ENCODE data around the gene ZSCAN25. TPM values are rescaled to one million over a fixed set of nuclear protein-coding genes. Genes with fewer than 3 reads are reported as not detected.

The ZSCAN25 gene
- total and polyA plus RNA-seq, 4 donors = 2.1 to 22.5 (median 11.8) TPM

- WGBS, 2 donors = 91% methylated on average over 9 of the region's 9 CpGs
- Histone ChIP-seq H3K36me3 (ENCODE audit: control insufficient read depth in 1 of 2, insufficient read depth in 2 of 2, low read length in 1 of 2) (peaks cover 4 to 12% of the 10 kb centered on the region in 2 donors), H3K9me3 (ENCODE audit: control insufficient read depth, low read length) (no peaks in the 10 kb centered on the region), H3K27ac (ENCODE audit: low read depth in 1 of 2, low read length in 2 of 2) (no peak overlapping the region), H3K4me3 (ENCODE audit: low read length in 2 of 2) (no peak overlapping the region), H3K4me1 (ENCODE audit: control insufficient read depth in 1 of 2, insufficient read depth in 2 of 2, low read length in 2 of 2) (no peaks in the 10 kb centered on the region), H3K27me3 (ENCODE audit: control insufficient read depth in 1 of 2, insufficient read depth in 2 of 2, low read length in 1 of 2) (no peaks in the 10 kb centered on the region)
- DNase-seq (no peak), ATAC-seq (ENCODE audit: low FRiP score) (no peak)
- intact Hi-C loops (cut with DNase I) = no loop called here
These were observed 7.1 kb downstream of the ZSCAN25 start for GRCh38 chr7:99623702-99624447.

- Histone ChIP-seq H3K27me3 (ENCODE audit: control insufficient read depth in 1 of 2, insufficient read depth in 2 of 2, low read length in 1 of 2) (no peaks in the 10 kb centered on the region), H3K4me3 (ENCODE audit: low read length in 2 of 2) (no peak overlapping the region), H3K9me3 (ENCODE audit: control insufficient read depth, low read length) (no peaks in the 10 kb centered on the region), H3K27ac (ENCODE audit: low read depth in 1 of 2, low read length in 2 of 2) (no peak overlapping the region), H3K36me3 (ENCODE audit: control insufficient read depth in 1 of 2, insufficient read depth in 2 of 2, low read length in 1 of 2) (peaks cover 4 to 16% of the 10 kb centered on the region in 2 donors), H3K4me1 (ENCODE audit: control insufficient read depth in 1 of 2, insufficient read depth in 2 of 2, low read length in 2 of 2) (no peaks in the 10 kb centered on the region)
- no peak for DNase-seq
- no peak for ATAC-seq (ENCODE audit: low FRiP score)
- intact Hi-C loops (cut with DNase I) = no loop called here
- 90 to 91% methylated on average over 16 of the region's 16 CpGs for WGBS, 2 donors
These were observed 7.7 kb downstream of the ZSCAN25 start for GRCh38 chr7:99624484-99624883.

GRCh38 chr7:99625321-99625720 lies 8.6 kb downstream of the ZSCAN25 start:
- Histone ChIP-seq H3K4me3 (ENCODE audit: low read length in 2 of 2) (no peak overlapping the region), H3K27ac (ENCODE audit: low read depth in 1 of 2, low read length in 2 of 2) (no peak overlapping the region), H3K4me1 (ENCODE audit: control insufficient read depth in 1 of 2, insufficient read depth in 2 of 2, low read length in 2 of 2) (no peaks in the 10 kb centered on the region), H3K9me3 (ENCODE audit: control insufficient read depth, low read length) (no peaks in the 10 kb centered on the region), H3K36me3 (ENCODE audit: control insufficient read depth in 1 of 2, insufficient read depth in 2 of 2, low read length in 1 of 2) (peaks cover 4 to 21% of the 10 kb centered on the region in 2 donors), H3K27me3 (ENCODE audit: control insufficient read depth in 1 of 2, insufficient read depth in 2 of 2, low read length in 1 of 2) (no peaks in the 10 kb centered on the region)
- DNase-seq (no peak), ATAC-seq (ENCODE audit: low FRiP score) (no peak)
- WGBS, 2 donors = 79 to 82% methylated on average over 5 of the region's 5 CpGs
- intact Hi-C loops (cut with DNase I) = no loop called here

- no peaks in the 10 kb centered on the region for H3K9me3 ChIP-seq (ENCODE audit: control insufficient read depth, low read length)
- no peak for DNase-seq
- H3K4me1 ChIP-seq (ENCODE audit: control insufficient read depth in 1 of 2, insufficient read depth in 2 of 2, low read length in 2 of 2) = no peaks in the 10 kb centered on the region
- 89 to 90% methylated on average over 4 of the region's 4 CpGs for WGBS, 2 donors
- H3K36me3 ChIP-seq (ENCODE audit: control insufficient read depth in 1 of 2, insufficient read depth in 2 of 2, low read length in 1 of 2) = peaks cover 4 to 21% of the 10 kb centered on the region in 2 donors
- ATAC-seq (ENCODE audit: low FRiP score) = no peak
- intact Hi-C loops (cut with DNase I) = no loop called here
- H3K27ac ChIP-seq (ENCODE audit: low read depth in 1 of 2, low read length in 2 of 2) = no peak overlapping the region
- no peaks in the 10 kb centered on the region for H3K27me3 ChIP-seq (ENCODE audit: control insufficient read depth in 1 of 2, insufficient read depth in 2 of 2, low read length in 1 of 2)
- H3K4me3 ChIP-seq (ENCODE audit: low read length in 2 of 2) = no peak overlapping the region
These were observed 9.2 kb downstream of the ZSCAN25 start for GRCh38 chr7:99625961-99626360.

- ATAC-seq (ENCODE audit: low FRiP score) (no peak), DNase-seq (no peak)
- Histone ChIP-seq H3K9me3 (ENCODE audit: control insufficient read depth, low read length) (no peaks in the 10 kb centered on the region), H3K4me3 (ENCODE audit: low read length in 2 of 2) (no peak overlapping the region), H3K4me1 (ENCODE audit: control insufficient read depth in 1 of 2, insufficient read depth in 2 of 2, low read length in 2 of 2) (no peaks in the 10 kb centered on the region), H3K27me3 (ENCODE audit: control insufficient read depth in 1 of 2, insufficient read depth in 2 of 2, low read length in 1 of 2) (no peaks in the 10 kb centered on the region), H3K36me3 (ENCODE audit: control insufficient read depth in 1 of 2, insufficient read depth in 2 of 2, low read length in 1 of 2) (peaks cover 4 to 21% of the 10 kb centered on the region in 2 donors), H3K27ac (ENCODE audit: low read depth in 1 of 2, low read length in 2 of 2) (no peak overlapping the region)
- intact Hi-C loops (cut with DNase I) = no loop called here
- 81 to 87% methylated on average over 1 of the region's 1 CpG for WGBS, 2 donors
These were observed 9.9 kb downstream of the ZSCAN25 start for GRCh38 chr7:99626661-99627060.

GRCh38 chr7:99627513-99627912 lies 10.8 kb downstream of the ZSCAN25 start:
- intact Hi-C loops (cut with DNase I) = no loop called here
- no peak overlapping the region for H3K4me3 ChIP-seq (ENCODE audit: low read length in 2 of 2)
- ATAC-seq (ENCODE audit: low FRiP score) (no peak), DNase-seq (no peak)
- H3K9me3 ChIP-seq (ENCODE audit: control insufficient read depth, low read length) = no peaks in the 10 kb centered on the region
- H3K4me1 ChIP-seq (ENCODE audit: control insufficient read depth in 1 of 2, insufficient read depth in 2 of 2, low read length in 2 of 2) = no peaks in the 10 kb centered on the region
- H3K27ac ChIP-seq (ENCODE audit: low read depth in 1 of 2, low read length in 2 of 2) = no peak overlapping the region
- no peaks in the 10 kb centered on the region for H3K27me3 ChIP-seq (ENCODE audit: control insufficient read depth in 1 of 2, insufficient read depth in 2 of 2, low read length in 1 of 2)
- peaks cover under 1 to 17% of the 10 kb centered on the region in 2 donors for H3K36me3 ChIP-seq (ENCODE audit: control insufficient read depth in 1 of 2, insufficient read depth in 2 of 2, low read length in 1 of 2)
- whole genome bisulfite sequencing, 2 donors = 94% methylated on average over 11 of the region's 11 CpGs

- no peaks in the 10 kb centered on the region for H3K4me1 ChIP-seq (ENCODE audit: control insufficient read depth in 1 of 2, insufficient read depth in 2 of 2, low read length in 2 of 2)
- WGBS, 2 donors = 71 to 77% methylated on average over 14 of the region's 14 CpGs
- no peak overlapping the region for H3K27ac ChIP-seq (ENCODE audit: low read depth in 1 of 2, low read length in 2 of 2)
- peaks cover 0 to 13% of the 10 kb centered on the region in 2 donors for H3K36me3 ChIP-seq (ENCODE audit: control insufficient read depth in 1 of 2, insufficient read depth in 2 of 2, low read length in 1 of 2)
- intact Hi-C loops (cut with DNase I) = no loop called here
- H3K4me3 ChIP-seq (ENCODE audit: low read length in 2 of 2) = no peak overlapping the region
- no peaks in the 10 kb centered on the region for H3K27me3 ChIP-seq (ENCODE audit: control insufficient read depth in 1 of 2, insufficient read depth in 2 of 2, low read length in 1 of 2)
- DNase-seq = no peak
- no peaks in the 10 kb centered on the region for H3K9me3 ChIP-seq (ENCODE audit: control insufficient read depth, low read length)
- no peak for ATAC-seq (ENCODE audit: low FRiP score)
These were observed 12.0 kb downstream of the ZSCAN25 start for GRCh38 chr7:99628471-99629465.

GRCh38 chr7:99629643-99630042 lies 12.9 kb downstream of the ZSCAN25 start:
- H3K4me1 ChIP-seq (ENCODE audit: control insufficient read depth in 1 of 2, insufficient read depth in 2 of 2, low read length in 2 of 2) = no peaks in the 10 kb centered on the region
- no peak overlapping the region for H3K27ac ChIP-seq (ENCODE audit: low read depth in 1 of 2, low read length in 2 of 2)
- H3K4me3 ChIP-seq (ENCODE audit: low read length in 2 of 2) = no peak overlapping the region
- no peaks in the 10 kb centered on the region for H3K27me3 ChIP-seq (ENCODE audit: control insufficient read depth in 1 of 2, insufficient read depth in 2 of 2, low read length in 1 of 2)
- H3K9me3 ChIP-seq (ENCODE audit: control insufficient read depth, low read length) = no peaks in the 10 kb centered on the region
- intact Hi-C loops (cut with DNase I) = no loop called here
- DNase-seq (no peak), ATAC-seq (ENCODE audit: low FRiP score) (peak; percentile 23)
- 94% methylated on average over 20 of the region's 20 CpGs for WGBS, 2 donors
- peaks cover 0 to 13% of the 10 kb centered on the region in 2 donors for H3K36me3 ChIP-seq (ENCODE audit: control insufficient read depth in 1 of 2, insufficient read depth in 2 of 2, low read length in 1 of 2)

All from aorta (tissue), 5 donors.